ENCODE measurements around the gene TH.

Gene TH

DNA sequence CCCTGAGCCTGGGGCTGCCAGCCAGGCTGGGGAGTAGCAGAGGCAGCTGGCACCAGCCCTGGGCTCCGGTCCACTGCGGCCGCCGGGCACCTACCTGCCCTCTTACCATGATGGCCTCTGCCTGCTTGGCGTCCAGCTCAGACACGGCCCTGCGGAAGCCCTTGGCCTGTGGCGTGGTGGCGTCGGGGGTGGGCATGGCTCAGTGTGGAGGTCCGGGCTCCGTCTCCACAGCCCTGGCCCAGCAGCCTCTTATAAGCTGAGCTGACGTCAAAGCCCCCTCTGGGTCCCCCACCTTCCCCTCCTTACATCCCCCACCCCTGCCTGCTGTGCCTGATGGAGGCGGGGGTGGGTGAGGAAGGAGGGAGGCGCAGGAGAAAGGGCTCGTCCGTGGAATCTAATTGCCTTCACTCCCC, at the start of gene TH:
Gene TH, minus strand, starts transcription at position 225 of the 413 bp plus-strand sequence. Its CDS starts 29 bp downstream, at position 196.
- DNase-seq (ENCODE audit: low spot score in 2 of 2) (no peak), ATAC-seq (ENCODE audit: low read depth) (no peak)
- no peak within 1 kb of the TSS for H3K4me3 Mint-ChIP-seq
- H3K27me3 Mint-ChIP-seq: peaks cover 3% of the 10 kb centered on the region
- no peaks in the 10 kb centered on the region for H3K36me3 Mint-ChIP-seq
- no peaks in the 10 kb centered on the region for H3K4me1 Mint-ChIP-seq
- H3K9me3 Mint-ChIP-seq: no peaks in the 10 kb centered on the region
- H3K27ac Mint-ChIP-seq: no peak within 1 kb of the TSS

DNA sequence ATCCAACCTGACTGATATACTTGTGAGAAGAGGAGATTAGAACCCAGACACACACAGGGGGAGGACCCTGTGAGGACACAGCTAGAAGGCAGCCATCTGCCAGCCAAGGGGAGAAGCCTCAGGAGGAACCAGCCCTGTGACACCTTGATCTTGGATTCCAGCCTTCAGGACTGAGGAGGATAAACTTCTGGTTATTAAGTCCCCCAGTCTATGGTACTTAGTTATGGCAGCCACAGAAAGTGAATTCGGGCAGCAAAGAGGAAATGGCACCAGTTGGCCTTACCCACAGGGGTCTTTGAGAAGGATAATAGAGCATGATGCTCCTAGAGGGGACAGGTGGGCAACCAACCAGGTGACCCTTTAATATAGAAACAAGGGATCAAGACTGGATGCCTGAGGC, 49.4 kb upstream of the TH start:
- ATAC-seq (ENCODE audit: low read depth): no peak
- peaks cover 7% of the 10 kb centered on the region for H3K4me1 Mint-ChIP-seq
- H3K9me3 Mint-ChIP-seq: peaks cover 9% of the 10 kb centered on the region
- DNase-seq (ENCODE audit: low spot score in 2 of 2): no peak
- no peak overlapping the region for H3K27ac Mint-ChIP-seq
- H3K36me3 Mint-ChIP-seq: peaks cover 5% of the 10 kb centered on the region
- peaks cover 16% of the 10 kb centered on the region for H3K27me3 Mint-ChIP-seq
- H3K4me3 Mint-ChIP-seq: no peak overlapping the region

DNA sequence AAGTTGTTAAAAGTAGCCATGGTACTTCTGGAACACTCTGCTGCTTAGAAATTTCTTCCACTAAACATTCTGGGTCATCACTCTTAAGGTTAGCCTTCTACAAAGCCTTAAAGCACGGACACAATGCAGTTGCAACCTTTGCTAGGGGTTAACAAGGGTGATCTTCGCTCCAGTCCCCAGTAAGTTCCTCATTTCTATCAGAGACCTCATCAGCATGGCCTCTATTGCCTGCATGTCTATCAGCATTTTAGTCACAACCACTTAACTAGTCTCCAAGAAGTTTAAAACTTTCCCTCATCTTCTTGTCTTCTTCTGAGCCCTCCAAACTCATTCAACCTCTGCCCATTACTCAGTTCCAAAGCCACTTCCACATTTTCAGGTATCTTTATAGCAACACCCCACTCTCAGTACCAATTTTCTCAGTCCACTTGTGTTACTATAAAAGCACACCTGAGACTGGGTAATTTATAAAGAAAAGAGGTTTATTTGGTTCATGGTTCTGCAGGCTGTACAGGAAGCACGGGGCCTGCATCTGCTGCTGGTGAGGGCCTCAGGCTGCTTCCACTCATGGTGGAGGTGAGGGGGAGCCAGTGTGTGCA, 48.7 kb upstream of the TH start:
- no peak overlapping the region for H3K4me3 Mint-ChIP-seq
- H3K36me3 Mint-ChIP-seq: peaks cover 5% of the 10 kb centered on the region
- H3K27ac Mint-ChIP-seq: no peak overlapping the region
- H3K27me3 Mint-ChIP-seq: peaks cover 16% of the 10 kb centered on the region
- ATAC-seq (ENCODE audit: low read depth) (peak; percentile 45), DNase-seq (ENCODE audit: low spot score in 2 of 2) (no peak)
- H3K4me1 Mint-ChIP-seq: peaks cover 7% of the 10 kb centered on the region
- peaks cover 9% of the 10 kb centered on the region for H3K9me3 Mint-ChIP-seq

- peaks cover 5% of the 10 kb centered on the region for H3K36me3 Mint-ChIP-seq
- H3K4me3 Mint-ChIP-seq: no peak overlapping the region
- H3K27ac Mint-ChIP-seq: no peak overlapping the region
- peaks cover 9% of the 10 kb centered on the region for H3K9me3 Mint-ChIP-seq
- DNase-seq (ENCODE audit: low spot score in 2 of 2) (no peak), ATAC-seq (ENCODE audit: low read depth) (no peak)
- H3K27me3 Mint-ChIP-seq: peaks cover 19% of the 10 kb centered on the region
- H3K4me1 Mint-ChIP-seq: peaks cover 7% of the 10 kb centered on the region
These were observed 47.9 kb upstream of the TH start for GRCh38 chr11:2219318-2220017.

DNA sequence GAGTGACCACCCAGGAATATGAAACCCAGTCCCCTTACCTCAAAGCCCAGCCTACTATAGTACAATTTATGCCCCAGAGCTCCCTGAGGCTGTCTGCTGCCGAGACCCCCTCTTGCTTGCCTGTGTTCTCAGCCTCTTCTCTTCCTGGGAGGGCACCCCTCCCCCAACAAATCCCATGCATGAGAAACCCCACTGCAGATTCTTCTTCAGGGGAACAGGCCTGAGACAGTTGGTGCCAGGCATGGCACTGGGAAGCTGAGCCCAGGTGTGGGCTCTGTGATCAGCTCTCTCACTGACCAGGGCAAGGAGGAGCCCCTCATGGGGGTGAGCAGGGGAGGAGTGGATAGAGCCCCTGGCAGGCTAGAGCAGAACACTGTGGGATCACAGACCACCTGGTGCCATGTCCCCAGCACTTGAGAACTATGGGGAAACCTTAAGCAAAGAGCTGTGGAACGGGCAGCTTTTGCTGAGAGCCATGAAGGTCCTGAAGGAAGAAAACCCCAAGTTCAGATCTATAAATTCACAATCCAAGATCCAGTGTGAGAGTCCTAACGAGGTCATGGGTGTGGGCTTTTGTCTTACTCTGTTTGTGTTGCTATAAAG, 46.5 kb upstream of the TH start:
- ATAC-seq (ENCODE audit: low read depth) (no peak), DNase-seq (ENCODE audit: low spot score in 2 of 2) (no peak)
- peaks cover 17% of the 10 kb centered on the region for H3K27me3 Mint-ChIP-seq
- H3K27ac Mint-ChIP-seq: no peak overlapping the region
- H3K4me1 Mint-ChIP-seq: peaks cover 9% of the 10 kb centered on the region
- peaks cover 2% of the 10 kb centered on the region for H3K36me3 Mint-ChIP-seq
- H3K9me3 Mint-ChIP-seq: peaks cover 5% of the 10 kb centered on the region
- H3K4me3 Mint-ChIP-seq: no peak overlapping the region

DNA sequence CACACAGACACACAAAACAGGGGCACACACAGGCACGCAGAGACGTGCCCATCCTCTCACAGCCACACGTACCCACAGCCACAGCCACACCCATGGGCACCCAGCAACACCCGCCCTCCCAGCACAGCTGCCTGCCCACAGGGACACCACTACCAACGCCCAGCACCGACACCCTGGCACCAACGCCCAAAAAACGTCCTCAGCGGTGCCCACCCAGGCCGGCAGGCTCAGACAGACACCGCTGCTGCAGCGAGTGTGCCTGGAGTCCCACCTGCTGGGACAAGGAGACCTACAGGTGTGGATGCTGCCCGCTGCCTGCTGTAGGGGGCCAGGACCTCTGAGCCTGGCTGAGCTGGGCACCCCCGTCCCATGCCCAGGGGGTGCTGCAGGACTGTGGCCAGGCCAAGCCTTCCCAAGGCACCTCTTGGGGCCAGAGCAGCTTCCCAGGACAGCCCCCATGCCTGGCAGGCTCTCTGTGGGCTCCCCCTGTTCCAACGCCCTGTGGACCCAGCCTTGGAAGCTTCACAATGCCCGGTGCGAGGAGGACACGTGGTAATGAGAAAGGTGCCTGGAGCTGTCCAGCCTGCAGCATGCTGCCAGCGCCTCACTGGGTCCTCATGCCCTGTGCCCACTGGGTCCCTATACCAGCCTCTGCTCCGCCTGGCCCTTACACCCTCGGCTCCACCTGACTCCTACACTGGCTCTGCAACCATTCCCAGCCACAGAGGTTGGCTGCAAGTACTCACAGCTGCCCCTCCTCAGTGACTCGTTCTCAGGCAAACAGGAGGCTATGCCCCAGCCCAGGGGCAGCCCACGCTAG, 45.8 kb upstream of the TH start:
- Mint-ChIP-seq H3K36me3 (peaks cover 2% of the 10 kb centered on the region), H3K4me1 (peaks cover 9% of the 10 kb centered on the region), H3K4me3 (no peak overlapping the region), H3K27ac (no peak overlapping the region), H3K27me3 (peaks cover 12% of the 10 kb centered on the region), H3K9me3 (peaks cover 3% of the 10 kb centered on the region)
- DNase-seq (ENCODE audit: low spot score in 2 of 2) (no peak), ATAC-seq (ENCODE audit: low read depth) (no peak)

DNA sequence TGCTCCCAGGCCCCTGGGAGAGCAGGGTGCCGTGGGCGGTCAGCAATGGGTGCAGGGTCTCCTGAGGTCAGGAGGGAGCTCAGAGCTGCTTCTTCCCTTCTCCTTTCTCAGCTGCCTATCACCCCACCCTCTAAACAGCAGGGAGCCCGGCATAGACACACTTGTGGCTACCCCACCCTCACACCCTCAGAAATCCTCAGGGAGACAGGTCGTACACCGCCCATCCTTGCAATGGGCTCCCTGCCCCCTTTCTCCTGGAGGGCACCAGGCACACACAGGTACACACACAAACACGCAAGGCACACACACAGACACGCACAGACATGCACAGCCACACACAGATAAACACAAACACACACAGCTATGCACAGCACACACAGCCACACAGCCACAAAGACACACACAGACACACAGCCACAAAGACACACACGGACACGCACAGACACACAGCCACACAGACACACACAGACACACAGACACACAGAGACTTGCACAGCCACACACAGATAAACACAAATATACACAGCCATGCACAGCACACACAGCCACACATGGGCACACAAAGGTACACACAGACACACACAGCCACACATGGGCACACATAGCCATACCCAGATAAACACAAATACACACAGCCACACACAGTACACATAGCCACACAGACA, 44.9 kb upstream of the TH start:
- no peak for ATAC-seq (ENCODE audit: low read depth)
- Mint-ChIP-seq H3K4me3 (no peak overlapping the region), H3K27ac (no peak overlapping the region), H3K4me1 (peaks cover 9% of the 10 kb centered on the region), H3K27me3 (peaks cover 8% of the 10 kb centered on the region), H3K9me3 (peaks cover 3% of the 10 kb centered on the region), H3K36me3 (no peaks in the 10 kb centered on the region)
- DNase-seq (ENCODE audit: low spot score in 2 of 2): no peak

- H3K4me1 Mint-ChIP-seq: peaks cover 9% of the 10 kb centered on the region
- H3K36me3 Mint-ChIP-seq: no peaks in the 10 kb centered on the region
- H3K4me3 Mint-ChIP-seq: no peak overlapping the region
- no peak for ATAC-seq (ENCODE audit: low read depth)
- peaks cover 8% of the 10 kb centered on the region for H3K27me3 Mint-ChIP-seq
- peaks cover 3% of the 10 kb centered on the region for H3K9me3 Mint-ChIP-seq
- DNase-seq (ENCODE audit: low spot score in 2 of 2): no peak
- no peak overlapping the region for H3K27ac Mint-ChIP-seq
These were observed 44.2 kb upstream of the TH start for GRCh38 chr11:2215561-2216399.

- Mint-ChIP-seq H3K36me3 (no peaks in the 10 kb centered on the region), H3K4me3 (no peak overlapping the region), H3K27me3 (peaks cover 10% of the 10 kb centered on the region), H3K4me1 (peaks cover 7% of the 10 kb centered on the region), H3K9me3 (peaks cover under 1% of the 10 kb centered on the region), H3K27ac (no peak overlapping the region)
- ATAC-seq (ENCODE audit: low read depth) (no peak), DNase-seq (ENCODE audit: low spot score in 2 of 2) (no peak)
These were observed 43.6 kb upstream of the TH start for GRCh38 chr11:2215230-2215560.

DNA sequence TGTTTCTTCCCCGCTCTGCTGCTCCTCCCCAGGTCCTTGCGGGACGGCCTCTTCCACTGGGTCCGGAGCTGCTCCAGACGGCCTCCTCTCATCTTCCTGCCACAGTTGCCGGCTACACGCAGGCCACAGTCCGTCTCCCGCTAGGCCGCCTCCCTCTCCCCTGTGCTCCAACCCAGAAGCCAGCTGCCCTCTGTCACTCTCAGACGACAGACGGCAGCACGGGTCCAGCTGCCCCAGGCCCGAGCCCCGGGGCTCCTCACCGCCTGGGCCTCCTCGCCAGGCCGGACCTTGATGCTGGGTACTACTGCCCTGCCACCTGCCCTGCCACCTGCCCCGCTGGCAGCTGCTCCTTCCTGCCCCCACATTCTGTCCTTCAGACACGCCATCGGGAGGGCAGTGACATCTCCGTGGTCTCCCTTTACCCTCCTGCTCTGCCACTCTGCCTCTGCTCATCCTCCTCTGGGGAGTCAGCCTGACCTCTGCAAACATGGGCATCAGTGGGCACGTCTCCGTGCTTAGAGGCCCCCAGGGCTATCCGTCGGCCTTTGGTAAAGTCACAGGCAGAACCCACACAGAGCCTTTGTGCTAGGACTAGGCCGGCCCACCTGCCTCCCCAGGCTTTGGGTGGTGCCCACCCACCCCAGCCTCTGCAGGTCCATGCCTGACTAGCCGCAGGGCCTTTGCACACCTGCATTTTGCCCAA, 43.1 kb upstream of the TH start:
- H3K36me3 Mint-ChIP-seq: no peaks in the 10 kb centered on the region
- peaks cover 12% of the 10 kb centered on the region for H3K27me3 Mint-ChIP-seq
- no peak overlapping the region for H3K27ac Mint-ChIP-seq
- H3K9me3 Mint-ChIP-seq: no peaks in the 10 kb centered on the region
- no peak for ATAC-seq (ENCODE audit: low read depth)
- H3K4me3 Mint-ChIP-seq: no peak overlapping the region
- H3K4me1 Mint-ChIP-seq: peaks cover 2% of the 10 kb centered on the region
- DNase-seq (ENCODE audit: low spot score in 2 of 2): peak in 1 of 2 donors; percentile 8

GRCh38 chr11:2213890-2214526, 42.4 kb upstream of the TH start:
- no peak overlapping the region for H3K27ac Mint-ChIP-seq
- peaks cover 2% of the 10 kb centered on the region for H3K4me1 Mint-ChIP-seq
- H3K27me3 Mint-ChIP-seq: peaks cover 15% of the 10 kb centered on the region
- no peaks in the 10 kb centered on the region for H3K9me3 Mint-ChIP-seq
- H3K4me3 Mint-ChIP-seq: no peak overlapping the region
- H3K36me3 Mint-ChIP-seq: no peaks in the 10 kb centered on the region
- DNase-seq (ENCODE audit: low spot score in 2 of 2): no peak
- ATAC-seq (ENCODE audit: low read depth): no peak

DNA sequence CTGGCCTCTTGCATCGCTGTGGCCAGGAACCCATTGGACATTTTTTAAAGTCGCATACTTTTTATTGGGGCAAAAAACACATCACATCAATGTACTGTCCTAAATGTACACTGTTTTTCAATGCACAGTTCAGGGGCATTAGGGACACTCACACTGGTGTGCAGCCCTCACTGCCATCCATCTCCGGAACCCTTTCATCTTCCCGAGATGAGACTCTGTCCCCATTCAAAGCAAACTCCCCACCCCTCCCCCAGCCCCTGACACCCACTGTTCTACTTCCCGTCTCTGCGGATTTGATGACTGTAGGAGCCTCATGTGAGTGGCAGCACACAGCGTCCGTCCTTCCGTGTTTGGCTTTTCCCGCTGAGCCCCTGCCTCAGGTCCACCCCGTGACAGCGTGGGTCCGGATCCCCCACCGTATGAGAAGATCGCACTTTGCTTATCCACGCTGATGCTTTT, 41.8 kb upstream of the TH start:
- peak in 1 of 2 donors; percentile 6 for DNase-seq (ENCODE audit: low spot score in 2 of 2)
- Mint-ChIP-seq H3K4me1 (peaks cover 2% of the 10 kb centered on the region), H3K27me3 (peaks cover 18% of the 10 kb centered on the region), H3K9me3 (no peaks in the 10 kb centered on the region), H3K27ac (no peak overlapping the region), H3K36me3 (no peaks in the 10 kb centered on the region), H3K4me3 (no peak overlapping the region)
- no peak for ATAC-seq (ENCODE audit: low read depth)

Data from memory B cell (primary cell).